ENCODE data around the gene SLC26A9.

DNA sequence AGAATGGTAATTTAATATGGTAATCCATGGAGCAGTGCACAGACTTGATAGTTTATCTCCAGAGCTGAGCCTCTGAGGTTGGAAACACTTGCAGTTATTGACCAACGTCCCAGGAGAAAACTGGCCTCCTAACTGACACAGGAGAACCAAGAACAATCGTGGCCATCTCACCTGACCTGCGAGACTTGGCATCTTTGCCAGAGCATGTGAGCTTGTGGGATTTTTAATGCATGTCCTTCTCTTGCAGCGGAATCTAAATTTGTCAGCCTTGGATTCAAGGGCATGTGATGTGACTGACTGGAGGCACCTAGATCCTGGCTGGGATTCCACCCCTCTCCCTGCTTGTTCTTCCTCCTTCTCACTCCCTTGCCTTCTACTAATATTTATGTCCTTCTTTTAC lies 27.8 kb upstream of the SLC26A9 start:
- no peak for TF ChIP-seq POLR2A (IDR thresholded peaks at IDR 0.05; ENCODE audit: low read depth, low read length)
- TF ChIP-seq TAF1 (IDR thresholded peaks at IDR 0.05; ENCODE audit: borderline replicate concordance, low read depth, low read length), result no peak
- no peak for TF ChIP-seq POLR2AphosphoS5 (IDR thresholded peaks at IDR 0.05; ENCODE audit: low read depth, low read length)
